Measurements from ENCODE around the gene PCID2. TPM values are rescaled to one million over a fixed set of nuclear protein-coding genes. Genes with fewer than 3 reads are reported as not detected.

The PCID2 gene
- total RNA-seq, 1 donor from 2014 or later: 99.6 TPM

GRCh38 chr13:113153810-113154748 is 54.4 kb downstream of the PCID2 start:
- peaks cover 40% of the 10 kb centered on the region for H3K4me1 Mint-ChIP-seq
- Histone ChIP-seq H3K36me3 (no peaks in the 10 kb centered on the region), H3K9ac (no peak overlapping the region), H3F3A (ENCODE audit: low read depth) (peaks cover 34% of the 10 kb centered on the region), H3K4me3 (peak overlapping the region; percentile 43), H3K27ac (no peak overlapping the region), H3K4me1 (peaks cover 14% of the 10 kb centered on the region), H4K20me1 (ENCODE audit: low read depth) (no peaks in the 10 kb centered on the region), H3K9me3 (ENCODE audit: low read depth) (no peaks in the 10 kb centered on the region), H3K27me3 (peaks cover 24% of the 10 kb centered on the region), H3K79me2 (ENCODE audit: low read depth) (no peaks in the 10 kb centered on the region), H2AFZ (replicated peaks) (peak overlapping the region; percentile 64), H3K4me2 (peak overlapping the region; percentile 81)
- TF ChIP-seq EZH2 (IDR thresholded peaks at IDR 0.05): no peak
- peaks cover 5% of the 10 kb centered on the region for H3K27me3 Mint-ChIP-seq (ENCODE audit: insufficient read depth, low read depth)
- peak; percentile 84 for DNase-seq (ENCODE audit: low spot score)
- no peaks in the 10 kb centered on the region for H3K36me3 Mint-ChIP-seq
- H3K4me3 Mint-ChIP-seq: peak overlapping the region; percentile 77
- H3K9me3 Mint-ChIP-seq: no peaks in the 10 kb centered on the region
- H3K27ac Mint-ChIP-seq: peak overlapping the region; percentile 66

GRCh38 chr13:113152984-113153809 is 55.3 kb downstream of the PCID2 start:
- Histone ChIP-seq H3K27ac (no peak overlapping the region), H3K4me1 (peaks cover 6% of the 10 kb centered on the region), H3K9ac (no peak overlapping the region), H3K9me3 (ENCODE audit: low read depth) (no peaks in the 10 kb centered on the region), H3F3A (ENCODE audit: low read depth) (peaks cover 34% of the 10 kb centered on the region), H3K4me2 (peak overlapping the region; percentile 81), H2AFZ (replicated peaks) (peak overlapping the region; percentile 64), H3K27me3 (peaks cover 24% of the 10 kb centered on the region), H3K4me3 (peak overlapping the region; percentile 43), H3K36me3 (no peaks in the 10 kb centered on the region), H3K79me2 (ENCODE audit: low read depth) (no peaks in the 10 kb centered on the region), H4K20me1 (ENCODE audit: low read depth) (no peaks in the 10 kb centered on the region)
- Mint-ChIP-seq H3K27me3 (ENCODE audit: insufficient read depth, low read depth) (peaks cover 5% of the 10 kb centered on the region), H3K4me3 (peak overlapping the region; percentile 77), H3K27ac (peak overlapping the region; percentile 66), H3K9me3 (no peaks in the 10 kb centered on the region), H3K4me1 (peaks cover 34% of the 10 kb centered on the region), H3K36me3 (no peaks in the 10 kb centered on the region)
- peak; percentile 72 for TF ChIP-seq EZH2phosphoT487 (IDR thresholded peaks at IDR 0.05)
- TF ChIP-seq CTCF (IDR thresholded peaks at IDR 0.05): no peak
- peak; percentile 75 for TF ChIP-seq EZH2 (IDR thresholded peaks at IDR 0.05)
- peak; percentile 63 for DNase-seq (ENCODE audit: low spot score)

- peaks cover 32% of the 10 kb centered on the region for H3K4me1 Mint-ChIP-seq
- Histone ChIP-seq H3K36me3 (no peaks in the 10 kb centered on the region), H3K27ac (no peak overlapping the region), H2AFZ (replicated peaks) (peak overlapping the region; percentile 64), H3K4me3 (peak overlapping the region; percentile 43), H3K4me2 (peak overlapping the region; percentile 81), H3F3A (ENCODE audit: low read depth) (peaks cover 34% of the 10 kb centered on the region), H3K4me1 (peaks cover 6% of the 10 kb centered on the region), H3K9me3 (ENCODE audit: low read depth) (no peaks in the 10 kb centered on the region), H3K27me3 (peaks cover 24% of the 10 kb centered on the region), H3K9ac (no peak overlapping the region), H3K79me2 (ENCODE audit: low read depth) (no peaks in the 10 kb centered on the region), H4K20me1 (ENCODE audit: low read depth) (no peaks in the 10 kb centered on the region)
- TF ChIP-seq CTCF (IDR thresholded peaks at IDR 0.05) (no peak), EZH2 (IDR thresholded peaks at IDR 0.05) (no peak), EZH2phosphoT487 (IDR thresholded peaks at IDR 0.05) (no peak)
- peak overlapping the region; percentile 7 for H3K27ac Mint-ChIP-seq
- DNase-seq (ENCODE audit: low spot score): no peak
- no peaks in the 10 kb centered on the region for H3K36me3 Mint-ChIP-seq
- peak overlapping the region; percentile 72 for H3K4me3 Mint-ChIP-seq
- no peaks in the 10 kb centered on the region for H3K9me3 Mint-ChIP-seq
- peaks cover 5% of the 10 kb centered on the region for H3K27me3 Mint-ChIP-seq (ENCODE audit: insufficient read depth, low read depth)
Observed at GRCh38 chr13:113152691-113152983, 55.8 kb downstream of the PCID2 start.
